T47D (cell line): ENCODE data around the gene CNPY1.

Experiments used
- DNase-seq, 2 experiments: peaks; one replicate each; pipeline versions ENCODE4 v3.0.0 to v3.0.0-alpha.2; 2011 to 2012; ENCODE audit warnings: low read depth in 1 of 2, low spot score in 1 of 2
- JUND ChIP-seq: IDR thresholded peaks from 2 replicates; pipeline ENCODE4 v1.6.1; 2012; ENCODE audit warnings: low read depth
- in situ Hi-C: cut with HindIII; loops from 2 replicates; pipeline ENCODE4 v1.10.0; 2016; ENCODE audit warnings: low sequenced_read_pairs, low pct_unique_long_range_greater_than_20kb

CNPY1 gene

DNA sequence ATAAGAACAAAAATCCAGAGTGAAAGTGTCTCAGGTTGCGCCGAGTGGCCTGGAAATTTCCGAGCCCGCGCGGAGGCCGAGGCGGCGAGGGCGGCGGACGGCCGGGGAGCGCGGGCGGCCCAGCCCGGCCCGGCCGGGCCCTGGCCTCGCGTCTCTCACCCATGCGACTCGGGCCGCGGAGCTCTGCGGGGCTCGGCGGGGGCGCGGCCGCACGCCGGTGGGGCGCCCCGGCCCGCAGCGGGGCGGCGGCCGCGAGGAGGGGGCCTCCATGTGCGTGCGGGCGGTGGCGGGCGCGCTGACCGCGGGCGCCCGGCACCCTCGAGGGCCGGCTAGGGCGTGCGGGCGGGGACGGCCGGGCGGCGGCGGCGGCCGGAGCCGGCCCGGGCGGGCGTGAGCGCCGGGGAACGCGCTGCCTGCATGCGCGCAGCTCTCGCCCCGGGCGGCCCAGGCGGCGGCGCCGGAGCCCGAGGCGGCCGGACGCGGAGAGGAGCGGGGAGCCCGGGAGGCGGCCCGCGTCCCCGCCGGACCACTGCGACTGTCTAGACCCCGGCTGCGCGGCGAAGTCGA is 88.7 kb downstream of the CNPY1 start:
- TF ChIP-seq JUND: no peak
- DNase-seq: no peak
- in situ Hi-C loops: no loop called here

DNA sequence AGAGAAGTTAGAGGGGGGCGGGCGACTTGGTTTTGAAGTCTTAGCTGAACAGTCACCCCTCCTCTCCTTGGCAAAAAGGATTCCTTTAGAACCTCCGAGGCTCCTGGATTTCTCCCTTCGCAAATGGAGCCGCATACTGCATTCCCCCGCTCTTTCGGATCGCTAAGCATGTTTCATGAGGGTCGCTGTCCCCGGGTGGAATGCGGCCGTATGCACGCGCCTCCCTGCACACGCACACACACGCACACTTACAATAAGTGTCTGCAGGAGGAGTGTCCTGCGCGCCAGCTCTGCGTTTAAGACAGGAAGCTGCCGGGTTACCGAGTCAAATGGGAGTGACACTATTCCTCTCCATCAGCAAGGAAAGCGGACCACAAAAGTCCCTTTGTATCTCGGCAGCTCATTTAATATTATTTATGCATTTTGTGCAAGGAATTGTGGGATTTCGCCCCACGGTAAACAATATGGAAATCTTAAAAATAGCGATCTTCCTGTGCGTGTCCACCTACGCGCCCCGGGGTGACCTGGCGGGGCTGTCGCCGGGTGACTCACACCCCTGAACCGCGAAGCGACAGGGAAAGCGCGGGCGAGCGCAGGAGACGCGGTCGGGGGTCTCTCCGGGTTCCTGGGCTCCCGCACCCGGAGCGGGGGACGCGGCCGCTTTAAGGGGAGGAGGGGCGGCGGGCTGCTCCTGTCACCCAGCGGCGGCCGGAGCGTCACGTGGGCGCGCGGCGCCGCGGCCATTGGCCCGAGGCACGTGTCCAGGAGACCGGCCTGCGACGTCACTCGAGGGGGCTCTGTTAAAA is 89.4 kb downstream of the CNPY1 start:
- DNase-seq: no peak
- no peak for TF ChIP-seq JUND
- in situ Hi-C loops: no loop called here

GRCh38 chr7:155455776-155456737 is 90.3 kb downstream of the CNPY1 start:
- no peak for TF ChIP-seq JUND
- in situ Hi-C loops: no loop called here
- DNase-seq: no peak

DNA sequence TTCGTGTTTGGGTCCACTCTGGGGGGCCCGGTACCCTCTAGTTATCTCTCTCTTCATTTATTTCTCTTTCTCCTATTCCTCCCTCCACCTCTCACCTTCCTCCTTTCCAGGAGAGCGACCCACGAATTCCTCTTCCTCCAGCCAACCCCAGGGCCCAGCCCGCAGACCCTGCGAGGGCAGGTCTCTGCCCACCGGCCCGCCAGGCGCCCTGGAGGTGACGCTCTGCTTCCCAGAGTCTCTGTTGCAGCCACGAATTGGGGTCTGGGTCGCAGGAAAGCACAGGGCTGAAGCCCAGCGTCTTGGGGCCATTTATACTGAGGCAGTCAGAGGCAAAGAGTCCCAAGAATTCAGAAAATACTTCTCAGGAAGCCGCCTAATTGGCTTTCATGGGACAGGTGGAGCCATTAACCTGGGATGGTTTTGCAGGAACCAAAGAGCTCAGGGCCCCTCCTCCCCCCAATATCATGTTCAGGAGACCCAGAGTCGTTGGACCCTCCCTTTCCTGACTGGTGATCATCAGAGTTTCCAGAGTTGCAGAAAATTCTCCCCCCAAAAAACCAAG is 91.1 kb downstream of the CNPY1 start:
- DNase-seq: no peak
- no peak for TF ChIP-seq JUND
- in situ Hi-C loops: no loop called here

DNA sequence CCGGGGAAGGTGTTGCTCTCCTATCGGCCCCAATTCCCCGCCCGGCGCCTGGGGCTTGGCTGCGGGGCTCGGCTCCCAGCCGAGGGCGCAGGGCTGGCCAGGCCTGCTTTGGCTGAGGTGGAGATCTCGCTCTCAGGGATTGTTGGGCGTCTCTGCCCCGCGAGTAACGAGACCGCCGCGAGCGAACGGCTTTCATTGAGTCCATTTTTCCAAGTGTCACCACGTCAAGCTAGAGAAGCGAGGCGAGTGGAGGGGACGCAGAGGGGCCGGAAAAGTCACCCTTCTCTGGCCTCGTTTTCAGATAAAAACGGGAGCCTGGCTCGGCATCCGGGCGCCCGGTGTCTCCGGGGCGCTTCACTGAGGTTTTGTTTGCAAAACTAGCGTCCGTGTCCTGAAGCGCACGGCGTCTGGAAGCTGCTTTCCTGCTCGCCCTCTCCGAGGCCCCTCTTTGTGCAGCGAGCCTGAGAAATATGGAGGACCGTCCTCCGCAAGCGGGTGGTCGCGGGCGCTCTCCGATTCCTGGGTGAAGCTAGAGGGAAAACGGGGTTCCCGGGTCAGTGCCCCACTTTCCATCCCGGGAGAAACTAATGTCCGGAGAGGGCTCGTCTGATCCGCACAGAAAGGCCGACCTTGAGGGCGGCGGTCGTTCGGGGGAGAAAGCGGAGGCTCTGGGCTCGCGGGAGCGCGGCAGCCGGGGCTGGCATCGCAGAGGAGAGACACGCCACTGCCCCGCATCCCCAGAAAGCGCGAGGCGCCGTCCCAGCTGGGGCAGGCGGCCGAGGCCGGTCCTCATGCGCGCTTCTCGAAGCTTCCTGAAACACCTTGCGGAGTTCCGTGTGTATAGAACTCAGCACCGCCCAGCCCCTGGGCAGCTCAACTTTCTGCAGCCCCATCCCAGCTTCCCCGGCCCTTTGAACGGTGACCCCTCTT is 91.9 kb downstream of the CNPY1 start:
- TF ChIP-seq JUND: no peak
- in situ Hi-C loops: no loop called here
- DNase-seq: no peak

DNA sequence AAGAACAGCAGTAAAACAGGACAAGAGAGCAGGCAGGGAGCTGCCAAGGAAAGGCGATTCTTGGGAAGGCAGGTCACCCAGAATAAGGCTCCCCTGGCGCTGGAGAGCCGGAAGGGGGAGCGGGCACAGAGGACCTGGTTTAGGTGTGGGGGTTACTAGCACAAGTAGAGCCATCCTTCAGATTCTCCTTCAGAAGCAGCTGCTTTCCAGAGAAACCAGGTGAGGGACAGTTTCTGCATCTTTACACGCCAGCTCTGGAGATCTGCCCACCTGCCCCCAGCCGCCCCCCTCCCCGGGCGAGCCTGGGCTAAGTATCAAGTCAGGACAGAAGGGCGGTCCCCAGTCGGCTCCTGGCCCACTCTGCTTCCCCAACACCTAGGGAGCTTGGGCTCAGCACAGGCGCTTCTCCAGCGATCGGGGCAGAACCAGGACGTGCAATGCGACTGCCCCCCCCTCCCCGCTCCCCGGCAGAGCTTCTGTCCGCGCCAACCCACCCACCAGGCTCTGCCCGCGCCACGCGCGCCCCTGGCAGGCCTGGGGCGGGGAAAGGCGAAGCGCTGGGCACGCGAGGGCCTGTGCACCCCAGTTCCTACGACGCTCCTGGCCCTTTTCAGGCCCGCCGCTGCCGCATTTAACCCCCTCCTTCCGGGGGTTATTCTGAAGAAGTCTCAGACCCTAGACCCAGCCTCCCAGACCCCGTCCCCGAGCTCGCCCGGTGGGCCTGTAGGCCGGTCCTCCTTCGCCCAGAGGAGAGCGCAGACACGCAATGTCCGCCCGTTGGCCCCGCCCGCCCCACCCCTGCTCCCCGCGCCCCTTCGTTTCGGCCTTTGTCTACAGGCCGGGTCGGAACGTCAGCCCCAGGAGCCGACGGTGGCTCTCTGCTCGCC is 92.8 kb downstream of the CNPY1 start:
- no peak for TF ChIP-seq JUND
- in situ Hi-C loops: no loop called here
- no peak for DNase-seq

DNA sequence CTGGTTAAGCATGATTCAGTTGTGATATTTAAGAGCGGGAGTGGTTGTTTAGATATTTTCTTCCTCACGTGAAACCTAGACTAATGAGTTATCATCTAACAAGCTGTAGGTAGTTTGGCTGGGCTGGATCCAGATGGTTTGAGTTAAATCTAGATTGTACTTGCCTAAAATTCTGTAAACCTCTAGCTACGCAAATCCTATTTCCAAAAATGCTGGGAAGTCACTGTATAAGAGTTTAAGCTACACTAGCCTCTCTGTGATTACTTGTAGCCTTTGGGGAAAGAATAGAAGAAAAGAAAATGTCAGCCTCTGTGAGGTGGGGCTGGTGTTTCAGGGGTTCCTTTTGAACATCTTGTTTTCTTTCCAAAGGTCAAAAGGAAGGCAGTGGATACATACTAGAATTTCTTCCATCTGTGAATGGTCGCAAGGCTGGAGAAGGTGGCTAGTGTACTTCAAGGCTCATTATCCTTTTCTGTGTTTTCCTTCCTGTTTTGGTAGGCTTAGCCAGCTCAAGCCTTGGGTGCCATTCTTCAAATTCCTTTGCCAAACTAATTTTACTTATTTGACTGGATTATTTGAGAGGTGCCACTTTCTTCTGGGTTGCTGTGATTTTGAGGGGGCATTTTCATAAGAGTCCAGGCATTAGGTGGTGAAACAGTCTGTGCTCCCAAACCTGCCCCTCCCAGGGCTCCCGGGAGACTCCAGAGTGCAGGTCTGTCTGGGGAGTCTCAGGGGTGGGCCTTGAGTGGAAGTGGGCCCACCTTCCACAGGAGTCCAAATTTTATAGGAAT is 93.7 kb downstream of the CNPY1 start:
- DNase-seq: no peak
- in situ Hi-C loops: no loop called here
- no peak for TF ChIP-seq JUND

DNA sequence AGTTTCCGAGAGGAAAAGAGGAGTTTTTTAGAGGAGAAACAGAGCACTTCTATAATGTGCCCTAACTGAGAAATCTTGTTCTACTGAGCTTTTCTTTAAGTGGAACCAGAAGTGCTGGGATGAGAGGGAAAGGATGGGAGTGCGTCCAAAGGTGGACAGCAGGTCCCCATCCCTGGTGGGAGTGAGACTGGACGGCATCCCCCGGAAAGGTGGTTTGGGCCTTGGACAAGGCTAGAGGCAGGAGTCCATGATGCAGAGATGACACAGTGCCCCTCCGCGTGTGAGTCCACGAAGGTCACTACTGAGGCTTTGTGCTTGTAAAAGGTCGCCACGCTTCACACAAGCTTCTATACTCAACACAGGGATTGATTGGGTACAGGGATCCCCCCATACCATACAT is 94.5 kb downstream of the CNPY1 start:
- no peak for TF ChIP-seq JUND
- in situ Hi-C loops: no loop called here
- no peak for DNase-seq
